ENCODE results near the gene TFG. TPM values are rescaled to one million over a fixed set of nuclear protein-coding genes. Genes with fewer than 3 reads are reported as not detected.
A peak's percentile ranks its signal among the peaks of the same experiment; 100 is the strongest.

Gene TFG
- total RNA-seq, 2 experiments from 2014 or later: 61.4 to 79.8 TPM

- Mint-ChIP-seq H3K9me3 (ENCODE audit: low read depth) (no peaks in the 10 kb centered on the region), H3K36me3 (ENCODE audit: low read depth) (no peaks in the 10 kb centered on the region), H3K27ac (no peak overlapping the region), H3K4me1 (no peaks in the 10 kb centered on the region), H3K4me3 (no peak overlapping the region), H3K27me3 (no peaks in the 10 kb centered on the region)
- ATAC-seq (peak; percentile 63), DNase-seq (peak; percentile 28)
- intact Hi-C loops (cut with DNase I, micrococcal nuclease): no loop called here
- CTCF ChIA-PET: interaction anchor here (1.6 kb wide), 1 partner anchor 10 kb away, joined by 3 read pairs; no protein-coding TSS in a partner anchor
- POLR2A ChIA-PET: interaction anchor here (0.6 kb wide), 1 partner anchor 31 kb away, joined by 3 read pairs; no protein-coding TSS in a partner anchor
Measured at GRCh38 chr3:100776746-100777145, 67.5 kb downstream of the TFG start.

GRCh38 chr3:100777271-100777670 lies 68.0 kb downstream of the TFG start:
- intact Hi-C loops (cut with DNase I, micrococcal nuclease): no loop called here
- CTCF ChIA-PET: no interaction called here

GRCh38 chr3:100779480-100779879 lies 70.2 kb downstream of the TFG start:
- H3K36me3 Mint-ChIP-seq (ENCODE audit: low read depth): no peaks in the 10 kb centered on the region
- POLR2A ChIA-PET: no interaction called here
- intact Hi-C loops (cut with DNase I, micrococcal nuclease): no loop called here
- CTCF ChIA-PET: no interaction called here
- DNase-seq: no peak
- H3K9me3 Mint-ChIP-seq (ENCODE audit: low read depth): peaks cover 2% of the 10 kb centered on the region
- no peaks in the 10 kb centered on the region for H3K4me1 Mint-ChIP-seq
- H3K27me3 Mint-ChIP-seq: no peaks in the 10 kb centered on the region
- H3K27ac Mint-ChIP-seq: no peak overlapping the region
- no peak for ATAC-seq
- H3K4me3 Mint-ChIP-seq: no peak overlapping the region

More at GRCh38 chr3:100777271-100777670, 68.0 kb downstream of the TFG start:
- H3K4me3 Mint-ChIP-seq: no peak overlapping the region
- H3K9me3 Mint-ChIP-seq (ENCODE audit: low read depth): no peaks in the 10 kb centered on the region
- DNase-seq (no peak), ATAC-seq (no peak)
- POLR2A ChIA-PET: interaction anchor here (0.6 kb wide), 1 partner anchor 31 kb away, joined by 3 read pairs; no protein-coding TSS in a partner anchor
- no peaks in the 10 kb centered on the region for H3K4me1 Mint-ChIP-seq
- no peak overlapping the region for H3K27ac Mint-ChIP-seq
- no peaks in the 10 kb centered on the region for H3K27me3 Mint-ChIP-seq
- no peaks in the 10 kb centered on the region for H3K36me3 Mint-ChIP-seq (ENCODE audit: low read depth)

- ATAC-seq: no peak
- Mint-ChIP-seq H3K27me3 (no peaks in the 10 kb centered on the region), H3K4me3 (no peak overlapping the region)
Measured at GRCh38 chr3:100780071-100780622, 70.9 kb downstream of the TFG start.

GRCh38 chr3:100781301-100781700 lies 72.0 kb downstream of the TFG start:
- no peak for ATAC-seq
- CTCF ChIA-PET: no interaction called here
- peaks cover 10% of the 10 kb centered on the region for H3K9me3 Mint-ChIP-seq (ENCODE audit: low read depth)
- intact Hi-C loops (cut with DNase I, micrococcal nuclease): no loop called here
- H3K27me3 Mint-ChIP-seq: no peaks in the 10 kb centered on the region
- no peaks in the 10 kb centered on the region for H3K36me3 Mint-ChIP-seq (ENCODE audit: low read depth)
- H3K4me3 Mint-ChIP-seq: no peak overlapping the region
- H3K27ac Mint-ChIP-seq: no peak overlapping the region
- POLR2A ChIA-PET: no interaction called here
- DNase-seq: no peak
- H3K4me1 Mint-ChIP-seq: no peaks in the 10 kb centered on the region

More at GRCh38 chr3:100780071-100780622, 70.9 kb downstream of the TFG start:
- H3K9me3 Mint-ChIP-seq (ENCODE audit: low read depth): peaks cover 4% of the 10 kb centered on the region
- CTCF ChIA-PET: no interaction called here
- intact Hi-C loops (cut with DNase I, micrococcal nuclease): no loop called here
- no peaks in the 10 kb centered on the region for H3K4me1 Mint-ChIP-seq
- H3K27ac Mint-ChIP-seq: no peak overlapping the region
- no peak for DNase-seq
- POLR2A ChIA-PET: no interaction called here
- no peaks in the 10 kb centered on the region for H3K36me3 Mint-ChIP-seq (ENCODE audit: low read depth)

GRCh38 chr3:100782348-100782747 lies 73.1 kb downstream of the TFG start:
- ChIA-PET POLR2A (no interaction called here), CTCF (no interaction called here)
- H3K36me3 Mint-ChIP-seq (ENCODE audit: low read depth): no peaks in the 10 kb centered on the region
- H3K4me3 Mint-ChIP-seq: no peak overlapping the region
- ATAC-seq (no peak), DNase-seq (no peak)
- H3K27me3 Mint-ChIP-seq: no peaks in the 10 kb centered on the region
- intact Hi-C loops (cut with DNase I, micrococcal nuclease): no loop called here
- no peak overlapping the region for H3K27ac Mint-ChIP-seq
- no peaks in the 10 kb centered on the region for H3K4me1 Mint-ChIP-seq
- peaks cover 10% of the 10 kb centered on the region for H3K9me3 Mint-ChIP-seq (ENCODE audit: low read depth)

GRCh38 chr3:100782906-100783305 lies 73.6 kb downstream of the TFG start:
- Mint-ChIP-seq H3K36me3 (ENCODE audit: low read depth) (no peaks in the 10 kb centered on the region), H3K4me3 (no peak overlapping the region), H3K4me1 (no peaks in the 10 kb centered on the region), H3K27me3 (no peaks in the 10 kb centered on the region), H3K9me3 (ENCODE audit: low read depth) (peaks cover 10% of the 10 kb centered on the region), H3K27ac (no peak overlapping the region)
- intact Hi-C loops (cut with DNase I, micrococcal nuclease): no loop called here
- CTCF ChIA-PET: no interaction called here
- no peak for ATAC-seq
- DNase-seq: no peak
- POLR2A ChIA-PET: no interaction called here

- no peaks in the 10 kb centered on the region for H3K4me1 Mint-ChIP-seq
- no peaks in the 10 kb centered on the region for H3K27me3 Mint-ChIP-seq
- no peak overlapping the region for H3K4me3 Mint-ChIP-seq
- H3K27ac Mint-ChIP-seq: no peak overlapping the region
- POLR2A ChIA-PET: no interaction called here
- intact Hi-C loops (cut with DNase I, micrococcal nuclease): no loop called here
- no peaks in the 10 kb centered on the region for H3K36me3 Mint-ChIP-seq (ENCODE audit: low read depth)
- no peak for DNase-seq
- ATAC-seq: no peak
- peaks cover 10% of the 10 kb centered on the region for H3K9me3 Mint-ChIP-seq (ENCODE audit: low read depth)
- CTCF ChIA-PET: interaction anchor here (1.3 kb wide), 1 partner anchor 13 kb away, joined by 3 read pairs; no protein-coding TSS in a partner anchor
Measured at GRCh38 chr3:100783619-100784018, 74.3 kb downstream of the TFG start.

- ATAC-seq (no peak), DNase-seq (no peak)
- H3K4me1 Mint-ChIP-seq: no peaks in the 10 kb centered on the region
- intact Hi-C loops (cut with DNase I, micrococcal nuclease): no loop called here
- H3K27ac Mint-ChIP-seq: no peak overlapping the region
- H3K4me3 Mint-ChIP-seq: no peak overlapping the region
- ChIA-PET CTCF (no interaction called here), POLR2A (no interaction called here)
- peaks cover 7% of the 10 kb centered on the region for H3K9me3 Mint-ChIP-seq (ENCODE audit: low read depth)
- no peaks in the 10 kb centered on the region for H3K36me3 Mint-ChIP-seq (ENCODE audit: low read depth)
- H3K27me3 Mint-ChIP-seq: no peaks in the 10 kb centered on the region
Measured at GRCh38 chr3:100789579-100789978, 80.3 kb downstream of the TFG start.

- intact Hi-C loops (cut with DNase I, micrococcal nuclease): loop anchor here (2.0 to 5.0 kb wide), 4 partner anchors 60 to 480 kb away; no protein-coding TSS in a partner anchor
- Mint-ChIP-seq H3K27ac (no peak overlapping the region), H3K9me3 (ENCODE audit: low read depth) (no peaks in the 10 kb centered on the region), H3K4me1 (peaks cover 5% of the 10 kb centered on the region), H3K27me3 (no peaks in the 10 kb centered on the region), H3K4me3 (no peak overlapping the region), H3K36me3 (ENCODE audit: low read depth) (no peaks in the 10 kb centered on the region)
- DNase-seq: no peak
- POLR2A ChIA-PET: no interaction called here
- CTCF ChIA-PET: interaction anchor here (0.5 to 2.6 kb wide), 10 partner anchors 8 to 394 kb away, joined by 3 to 11 read pairs (median 3); no protein-coding TSS in a partner anchor
- peak; percentile 44 for ATAC-seq
Measured at GRCh38 chr3:100796556-100796955, 87.3 kb downstream of the TFG start.

- ChIA-PET POLR2A (no interaction called here), CTCF (interaction anchor here (1.0 to 2.6 kb wide), 4 partner anchors 9 to 148 kb away, joined by 3 to 11 read pairs (median 4); no protein-coding TSS in a partner anchor)
- H3K27me3 Mint-ChIP-seq: no peaks in the 10 kb centered on the region
- H3K9me3 Mint-ChIP-seq (ENCODE audit: low read depth): no peaks in the 10 kb centered on the region
- H3K27ac Mint-ChIP-seq: no peak overlapping the region
- intact Hi-C loops (cut with DNase I, micrococcal nuclease): loop anchor here in 1 of 2 experiments (5.0 kb wide), 1 partner anchor 336 kb away; no protein-coding TSS in a partner anchor
- no peak for ATAC-seq
- no peak overlapping the region for H3K4me3 Mint-ChIP-seq
- DNase-seq: no peak
- H3K36me3 Mint-ChIP-seq (ENCODE audit: low read depth): no peaks in the 10 kb centered on the region
- peaks cover 5% of the 10 kb centered on the region for H3K4me1 Mint-ChIP-seq
Measured at GRCh38 chr3:100798012-100798411, 88.7 kb downstream of the TFG start.
